CD4-positive, alpha-beta memory T cell (primary cell): Measurements from ENCODE around the gene RTL5. TPM values are rescaled to one million over a fixed set of nuclear protein-coding genes. Genes with fewer than 3 reads are reported as not detected.

Experiments
- CTCF ChIA-PET: fragments of 350-600 bp; sonication (Branson Sonifier 250); formaldehyde crosslinking; loops from one replicate; lab custom pipeline; 2021; ENCODE audit warnings: inconsistent platforms; ENCODE audit not compliant: partially characterized antibody; lab: Charles Lee
- POLR2A ChIA-PET: fragments of 350-600 bp; sonication (Branson Sonifier 250); formaldehyde crosslinking; loops from one replicate; lab custom pipeline; 2021; ENCODE audit not compliant: partially characterized antibody; lab: Charles Lee
- DNase-seq, 5 donors: peaks; one replicate each; pipeline versions ENCODE4 v3.0.0 to v3.0.0-alpha.2; 2020 to 2022; ENCODE audit warnings: mixed read lengths in 1 of 5
- H3K27ac ChIP-seq: one replicate; pipeline ENCODE4 v1.7.0; 2013; ENCODE audit warnings: low read depth, low read length
- H3K27me3 ChIP-seq: 2 replicates; pipeline ENCODE4 v1.7.0; 2013; ENCODE audit warnings: mild to moderate bottlenecking, low read length, moderate library complexity; ENCODE audit not compliant: insufficient read depth
- H3K36me3 ChIP-seq: 2 replicates; pipeline ENCODE4 v1.7.0; 2013; ENCODE audit warnings: mild to moderate bottlenecking, low read length, moderate library complexity; ENCODE audit not compliant: insufficient read depth
- H3K4me1 ChIP-seq: 2 replicates; pipeline ENCODE4 v1.7.0; 2013; ENCODE audit warnings: mild to moderate bottlenecking, low read length, moderate library complexity; ENCODE audit not compliant: insufficient read depth
- H3K4me3 ChIP-seq, 2 donors: one replicate each; pipeline ENCODE4 v1.7.0; 2013; ENCODE audit warnings: low read length in 2 of 2, mild to moderate bottlenecking in 1 of 2
- H3K9me3 ChIP-seq, 2 donors: one replicate each; pipeline ENCODE4 v1.7.0; 2013; ENCODE audit warnings: low read length in 2 of 2, control low read depth in 1 of 2; ENCODE audit not compliant: control insufficient read depth in 1 of 2
- H3K27ac Mint-ChIP-seq, 7 donors: one replicate each; pipeline ENCODE4 v1.8.0; 2020 to 2021; ENCODE audit warnings: mixed read lengths in 7 of 7, mild to moderate bottlenecking in 6 of 7, inconsistent platforms in 3 of 7, moderate library complexity in 3 of 7
- H3K27me3 Mint-ChIP-seq, 2 donors: one replicate each; pipeline ENCODE4 v1.8.0; 2020 to 2021; ENCODE audit warnings: mixed read lengths in 2 of 2
- H3K36me3 Mint-ChIP-seq, 2 donors: one replicate each; pipeline ENCODE4 v1.8.0; 2020 to 2021; ENCODE audit warnings: mixed read lengths in 2 of 2, inconsistent platforms in 1 of 2, mild to moderate bottlenecking in 1 of 2
- H3K4me1 Mint-ChIP-seq, 4 donors: one replicate each; pipeline ENCODE4 v1.8.0; 2020 to 2021; ENCODE audit warnings: mixed read lengths in 4 of 4, mild to moderate bottlenecking in 1 of 4
- H3K4me3 Mint-ChIP-seq, 8 donors: one replicate each; pipeline ENCODE4 v1.8.0; 2020 to 2021; ENCODE audit warnings: mixed read lengths in 8 of 8, mild to moderate bottlenecking in 7 of 8, moderate library complexity in 6 of 8, inconsistent platforms in 3 of 8
- H3K9me3 Mint-ChIP-seq, 8 donors: one replicate each; pipeline ENCODE4 v1.8.0; 2020 to 2021; ENCODE audit warnings: mixed read lengths in 8 of 8, mild to moderate bottlenecking in 5 of 8, inconsistent platforms in 3 of 8, moderate library complexity in 1 of 8
- intact Hi-C: fragments of 100-400 bp; cut with micrococcal nuclease; formaldehyde crosslinking; loops from one replicate; pipeline ENCODE4 v1.15.1; 2023
- polyA plus RNA-seq, 2 donors: library from polyadenylated mRNA; unstranded; fragments of 300-500 nt; fragmentation: Illumina TruSeq; gene quantifications; one replicate each; pipeline ENCODE4 v1.2.3, GENCODE V29; 2021
- total RNA-seq, 2 experiments: library from RNA; stranded (reverse); gene quantifications; one replicate each; pipeline ENCODE4 v1.2.3, GENCODE V29; 2021

Gene RTL5
- total and polyA plus RNA-seq, 4 experiments from 2014 or later, result 0.20 to 8.4 (median 7.8) TPM; not detected in 1

DNA sequence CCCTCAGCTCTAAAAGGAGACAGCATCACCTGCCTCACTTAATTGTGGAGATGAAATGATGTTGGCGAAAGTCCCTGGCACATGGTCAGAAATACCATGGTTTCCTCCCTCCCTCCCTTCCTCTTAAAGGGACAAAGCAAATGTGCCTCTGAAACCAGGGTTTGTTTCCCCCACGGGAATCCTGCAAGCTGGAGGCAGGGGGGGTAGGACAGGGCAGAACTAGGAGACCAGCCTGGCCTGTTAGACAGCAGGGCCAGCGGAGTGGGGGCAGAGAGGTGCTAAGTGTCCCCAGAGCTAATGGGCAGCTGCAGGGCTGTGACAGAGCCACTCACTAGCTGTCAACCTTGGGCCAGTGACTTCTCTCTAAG is 5.7 kb downstream of the RTL5 start:
- Mint-ChIP-seq H3K4me3 (peak overlapping the region in 1 of 8 donors; percentile 46), H3K4me1 (peaks cover 38 to 77% (median 54%) of the 10 kb centered on the region in 4 donors), H3K36me3 (peaks cover 0 to 2% of the 10 kb centered on the region in 2 donors), H3K9me3 (peaks cover 0 to 3% (median 0%) of the 10 kb centered on the region in 8 donors), H3K27ac (peak overlapping the region; percentile 68 to 85 (median 77)), H3K27me3 (peaks cover 0 to 1% of the 10 kb centered on the region in 2 donors)
- Histone ChIP-seq H3K27me3 (no peaks in the 10 kb centered on the region), H3K4me1 (peaks cover 61% of the 10 kb centered on the region), H3K36me3 (no peaks in the 10 kb centered on the region), H3K4me3 (no peak overlapping the region), H3K27ac (peak overlapping the region; percentile 15), H3K9me3 (no peaks in the 10 kb centered on the region)
- no peak for DNase-seq
- ChIA-PET CTCF (interaction anchor here (0.7 to 11.5 kb wide), 17 partner anchors 19 to 166 kb away, joined by 3 to 241 read pairs (median 5); no protein-coding TSS in a partner anchor), POLR2A (interaction anchor here (0.7 to 8.4 kb wide), 8 partner anchors 15 to 133 kb away, joined by 3 to 116 read pairs (median 6); partner anchors contain the start of gene PIN4)
- intact Hi-C loops, result loop anchor here (1.0 to 10.0 kb wide), 5 partner anchors 34 to 149 kb away; partner anchors contain the start of gene RPS4X

DNA sequence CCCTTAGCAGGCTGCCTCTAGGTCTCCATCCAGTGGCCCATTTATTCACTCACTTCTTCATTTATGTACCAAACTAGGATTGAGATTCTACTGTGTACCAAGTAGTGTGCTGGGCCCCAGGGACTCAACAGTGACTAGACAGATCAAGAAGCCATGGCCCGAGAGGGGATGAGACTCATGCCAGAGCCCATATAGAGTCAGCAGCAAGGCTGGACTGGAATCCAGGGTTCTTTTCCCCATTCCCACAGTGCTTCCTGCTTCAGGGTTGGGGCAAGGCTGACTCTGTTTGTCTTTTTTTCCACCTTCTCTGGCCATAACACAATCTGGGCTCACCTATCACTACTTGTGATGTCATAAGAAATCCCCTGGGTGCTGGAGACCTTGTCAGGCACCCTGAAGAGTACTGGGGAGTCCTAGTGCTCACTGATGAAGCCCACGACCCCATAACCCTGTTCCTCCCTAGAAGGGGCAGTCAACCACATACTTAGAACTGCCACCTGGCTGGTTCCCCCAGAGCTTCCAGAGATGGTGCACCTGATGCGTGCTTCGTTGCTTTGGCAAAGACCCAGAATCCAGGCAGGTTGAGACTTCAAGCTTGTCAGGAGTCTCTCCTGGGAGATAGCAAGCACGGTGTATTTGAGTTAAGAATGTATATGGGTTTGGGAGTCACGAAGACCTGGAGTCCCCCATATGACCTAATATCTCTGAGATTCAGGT is 6.2 kb downstream of the RTL5 start:
- Mint-ChIP-seq H3K4me1 (peaks cover 40 to 79% (median 59%) of the 10 kb centered on the region in 4 donors), H3K27me3 (peaks cover 0 to 1% of the 10 kb centered on the region in 2 donors), H3K36me3 (peaks cover 0 to 2% of the 10 kb centered on the region in 2 donors), H3K27ac (peak overlapping the region; percentile 30 to 90 (median 79)), H3K9me3 (peaks cover 0 to 3% (median 0%) of the 10 kb centered on the region in 8 donors), H3K4me3 (peak overlapping the region in 5 of 8 donors; percentile 10 to 61 (median 25))
- intact Hi-C loops, result loop anchor here (1.0 to 10.0 kb wide), 5 partner anchors 33 to 149 kb away; partner anchors contain the start of gene RPS4X
- no peaks in the 10 kb centered on the region for H3K36me3 ChIP-seq
- H3K27ac ChIP-seq, result peak overlapping the region; percentile 15
- no peaks in the 10 kb centered on the region for H3K27me3 ChIP-seq
- POLR2A ChIA-PET, result interaction anchor here (0.8 to 8.4 kb wide), 6 partner anchors 21 to 133 kb away, joined by 3 to 116 read pairs (median 6); no protein-coding TSS in a partner anchor
- CTCF ChIA-PET, result interaction anchor here (0.7 to 11.5 kb wide), 17 partner anchors 15 to 166 kb away, joined by 3 to 241 read pairs (median 4); no protein-coding TSS in a partner anchor
- no peak overlapping the region for H3K4me3 ChIP-seq
- no peak for DNase-seq
- H3K9me3 ChIP-seq, result no peaks in the 10 kb centered on the region
- H3K4me1 ChIP-seq, result peaks cover 66% of the 10 kb centered on the region

DNA sequence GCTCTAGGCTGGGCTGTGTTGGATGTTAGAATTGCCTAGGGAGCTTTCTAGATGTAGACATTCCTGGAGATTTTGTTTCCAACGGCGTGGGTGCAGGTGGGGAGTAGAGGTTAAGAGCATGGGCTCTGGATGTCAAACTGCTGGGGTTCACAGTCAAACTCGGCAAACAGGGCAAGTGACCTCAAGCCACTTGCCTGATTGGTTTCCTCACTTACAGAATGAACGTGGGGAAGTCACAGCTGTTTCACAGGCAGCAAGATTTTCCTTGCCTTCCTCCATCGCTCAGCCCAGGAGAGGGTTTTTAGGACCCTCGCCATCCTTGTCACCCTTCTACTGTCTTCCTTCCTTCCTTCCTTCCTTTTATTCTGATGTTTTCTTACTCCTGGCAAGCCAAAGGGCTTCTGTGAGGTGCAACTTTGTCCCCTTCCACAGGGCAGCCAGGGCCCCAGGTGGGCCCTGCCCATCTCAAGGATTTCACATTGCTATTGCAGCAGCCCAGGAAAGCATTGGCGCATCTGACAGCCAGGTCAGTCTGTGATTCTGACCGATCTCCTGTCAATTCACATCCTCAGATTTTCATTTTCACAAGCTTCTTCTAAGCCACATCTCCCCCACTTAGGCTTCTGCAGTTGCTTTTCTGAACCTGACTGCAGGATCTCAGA is 7.0 kb downstream of the RTL5 start:
- Histone ChIP-seq H3K27ac (no peak overlapping the region), H3K36me3 (no peaks in the 10 kb centered on the region), H3K9me3 (no peaks in the 10 kb centered on the region), H3K4me1 (peaks cover 75% of the 10 kb centered on the region), H3K27me3 (no peaks in the 10 kb centered on the region), H3K4me3 (no peak overlapping the region)
- H3K27me3 Mint-ChIP-seq, result no peaks in the 10 kb centered on the region
- H3K27ac Mint-ChIP-seq, result peak overlapping the region; percentile 59 to 92 (median 85)
- ChIA-PET CTCF (interaction anchor here (0.8 to 11.5 kb wide), 8 partner anchors 15 to 127 kb away, joined by 3 to 241 read pairs (median 5); no protein-coding TSS in a partner anchor), POLR2A (interaction anchor here (0.9 to 8.4 kb wide), 5 partner anchors 20 to 126 kb away, joined by 3 to 116 read pairs (median 6); no protein-coding TSS in a partner anchor)
- H3K36me3 Mint-ChIP-seq, result peaks cover 0 to 2% of the 10 kb centered on the region in 2 donors
- peak overlapping the region in 6 of 8 donors; percentile 4 to 61 (median 36) for H3K4me3 Mint-ChIP-seq
- H3K9me3 Mint-ChIP-seq, result peaks cover 0 to 3% (median 0%) of the 10 kb centered on the region in 8 donors
- intact Hi-C loops, result loop anchor here (5.0 to 10.0 kb wide), 2 partner anchors 32 to 150 kb away; partner anchors contain the start of gene RPS4X
- H3K4me1 Mint-ChIP-seq, result peaks cover 44 to 83% (median 62%) of the 10 kb centered on the region in 4 donors
- no peak for DNase-seq

- no peak for DNase-seq
- ChIA-PET CTCF (interaction anchor here (1.3 to 11.5 kb wide), 5 partner anchors 20 to 126 kb away, joined by 4 to 241 read pairs (median 6); no protein-coding TSS in a partner anchor), POLR2A (interaction anchor here (5.7 to 8.4 kb wide), 2 partner anchors 19 to 105 kb away, joined by 48 to 116 read pairs; no protein-coding TSS in a partner anchor)
- peak overlapping the region; percentile 9 for H3K27ac ChIP-seq
- H3K4me1 ChIP-seq, result peaks cover 77% of the 10 kb centered on the region
- Mint-ChIP-seq H3K4me1 (peaks cover 40 to 80% (median 60%) of the 10 kb centered on the region in 4 donors), H3K27ac (peak overlapping the region; percentile 59 to 92 (median 85)), H3K36me3 (peaks cover 0 to 2% of the 10 kb centered on the region in 2 donors), H3K9me3 (peaks cover 0 to 3% (median 0%) of the 10 kb centered on the region in 8 donors), H3K4me3 (peak overlapping the region in 6 of 8 donors; percentile 15 to 61 (median 36)), H3K27me3 (no peaks in the 10 kb centered on the region)
- no peaks in the 10 kb centered on the region for H3K36me3 ChIP-seq
- H3K27me3 ChIP-seq, result no peaks in the 10 kb centered on the region
- no peaks in the 10 kb centered on the region for H3K9me3 ChIP-seq
- intact Hi-C loops, result loop anchor here (10.0 kb wide), 1 partner anchor 151 kb away; the partner anchor contains the start of gene RPS4X
- no peak overlapping the region for H3K4me3 ChIP-seq
These were observed 8.1 kb downstream of the RTL5 start for GRCh38 chrX:72123471-72124185.

DNA sequence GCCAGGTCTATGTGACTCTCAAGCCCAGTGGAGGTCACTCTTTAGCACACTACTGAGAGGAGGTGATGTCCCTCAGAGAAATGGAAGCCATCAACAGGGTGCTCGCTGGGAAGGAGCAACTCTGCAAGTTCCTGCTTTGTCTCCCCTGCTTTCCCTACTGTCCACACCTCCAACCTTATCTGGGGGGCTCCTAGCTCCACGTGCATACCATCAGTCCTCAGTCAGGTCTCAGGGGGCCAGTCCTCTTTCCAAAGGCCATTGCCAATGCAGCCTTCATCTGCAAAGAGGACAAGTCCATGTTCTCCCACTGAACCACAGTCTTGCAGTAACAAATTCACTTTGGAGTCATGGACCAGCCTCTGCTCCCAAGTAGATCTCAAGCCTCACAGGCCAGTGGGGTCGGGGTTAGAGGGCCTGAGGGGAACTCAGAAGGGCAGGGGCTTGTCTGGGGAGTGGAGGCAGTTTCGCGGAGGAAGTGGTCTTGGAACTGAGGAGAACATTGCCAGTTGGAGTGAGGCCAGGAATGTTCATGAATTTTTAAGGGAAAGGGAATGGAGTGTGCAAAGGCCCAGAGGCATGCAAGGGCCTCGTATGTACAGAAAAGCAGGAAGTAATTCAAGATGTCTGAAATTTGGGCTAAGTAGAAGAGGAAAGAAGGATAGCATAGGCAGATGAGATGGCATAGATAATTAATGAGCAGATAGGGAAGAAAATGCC is 8.9 kb downstream of the RTL5 start:
- ChIA-PET CTCF (interaction anchor here (1.8 to 11.5 kb wide), 6 partner anchors 8 to 124 kb away, joined by 7 to 241 read pairs (median 12); partner anchors contain the start of gene RTL5), POLR2A (interaction anchor here (2.8 to 8.4 kb wide), 3 partner anchors 18 to 104 kb away, joined by 17 to 116 read pairs (median 48); no protein-coding TSS in a partner anchor)
- Histone ChIP-seq H3K9me3 (no peaks in the 10 kb centered on the region), H3K27me3 (no peaks in the 10 kb centered on the region), H3K4me3 (no peak overlapping the region), H3K27ac (peak overlapping the region; percentile 31), H3K36me3 (no peaks in the 10 kb centered on the region), H3K4me1 (peaks cover 77% of the 10 kb centered on the region)
- Mint-ChIP-seq H3K9me3 (peaks cover 0 to 3% (median 0%) of the 10 kb centered on the region in 8 donors), H3K27ac (peak overlapping the region; percentile 32 to 88 (median 61)), H3K36me3 (peaks cover 0 to 3% of the 10 kb centered on the region in 2 donors), H3K4me1 (peaks cover 40 to 80% (median 60%) of the 10 kb centered on the region in 4 donors), H3K27me3 (no peaks in the 10 kb centered on the region), H3K4me3 (peak overlapping the region in 4 of 8 donors; percentile 5 to 68 (median 22))
- no peak for DNase-seq
- intact Hi-C loops, result loop anchor here (10.0 kb wide), 1 partner anchor 152 kb away; the partner anchor contains the start of gene RPS4X
